GM13976 (cell line): Measurements from ENCODE around the gene GNE.

ENCODE experiments used
- DNase-seq: peaks from one replicate; pipeline ENCODE4 v3.0.0; 2012; ENCODE audit warnings: low spot score
- in situ Hi-C: fragments of 300-500 bp; cut with MboI; formaldehyde crosslinking; loops from one replicate; pipeline ENCODE4 v1.12.0; 2022; ENCODE audit warnings: low sequenced_read_pairs, mixed read lengths, inconsistent platforms; ENCODE audit not compliant: unreplicated experiment
- TF ChIP-seq, protein P1 (sequence below): IDR thresholded peaks from 2 replicates; pipeline ENCODE4 v1.5.1; 2012; ENCODE audit warnings: borderline replicate concordance, mild to moderate bottlenecking; ENCODE audit not compliant: insufficient read depth; ENCODE audit errors: extremely low read depth, missing control alignments, control extremely low read depth

The GNE gene

DNA sequence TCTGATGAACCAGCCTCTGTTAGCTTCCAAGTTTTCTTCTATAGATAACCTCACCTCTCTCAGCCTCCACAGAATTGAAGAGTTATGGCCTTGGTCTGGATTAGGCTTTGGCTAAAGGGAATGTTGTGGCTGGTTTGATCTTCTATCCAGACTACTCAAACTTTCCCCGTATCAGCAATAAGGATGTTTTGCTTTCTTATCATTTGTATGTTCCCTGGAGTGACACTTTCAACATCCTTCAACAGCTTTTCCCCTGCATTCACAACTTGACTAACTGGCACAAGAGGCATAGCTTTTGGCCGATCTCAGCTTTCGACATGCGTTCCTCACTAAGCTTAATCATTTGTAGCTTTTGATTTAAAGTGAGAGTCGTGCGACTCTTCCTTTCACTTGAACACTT is 28.1 kb upstream of the GNE start:
- TF ChIP-seq, protein P1, sequence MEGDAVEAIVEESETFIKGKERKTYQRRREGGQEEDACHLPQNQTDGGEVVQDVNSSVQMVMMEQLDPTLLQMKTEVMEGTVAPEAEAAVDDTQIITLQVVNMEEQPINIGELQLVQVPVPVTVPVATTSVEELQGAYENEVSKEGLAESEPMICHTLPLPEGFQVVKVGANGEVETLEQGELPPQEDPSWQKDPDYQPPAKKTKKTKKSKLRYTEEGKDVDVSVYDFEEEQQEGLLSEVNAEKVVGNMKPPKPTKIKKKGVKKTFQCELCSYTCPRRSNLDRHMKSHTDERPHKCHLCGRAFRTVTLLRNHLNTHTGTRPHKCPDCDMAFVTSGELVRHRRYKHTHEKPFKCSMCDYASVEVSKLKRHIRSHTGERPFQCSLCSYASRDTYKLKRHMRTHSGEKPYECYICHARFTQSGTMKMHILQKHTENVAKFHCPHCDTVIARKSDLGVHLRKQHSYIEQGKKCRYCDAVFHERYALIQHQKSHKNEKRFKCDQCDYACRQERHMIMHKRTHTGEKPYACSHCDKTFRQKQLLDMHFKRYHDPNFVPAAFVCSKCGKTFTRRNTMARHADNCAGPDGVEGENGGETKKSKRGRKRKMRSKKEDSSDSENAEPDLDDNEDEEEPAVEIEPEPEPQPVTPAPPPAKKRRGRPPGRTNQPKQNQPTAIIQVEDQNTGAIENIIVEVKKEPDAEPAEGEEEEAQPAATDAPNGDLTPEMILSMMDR, result no peak
- in situ Hi-C loops, result no loop called here
- no peak for DNase-seq

DNA sequence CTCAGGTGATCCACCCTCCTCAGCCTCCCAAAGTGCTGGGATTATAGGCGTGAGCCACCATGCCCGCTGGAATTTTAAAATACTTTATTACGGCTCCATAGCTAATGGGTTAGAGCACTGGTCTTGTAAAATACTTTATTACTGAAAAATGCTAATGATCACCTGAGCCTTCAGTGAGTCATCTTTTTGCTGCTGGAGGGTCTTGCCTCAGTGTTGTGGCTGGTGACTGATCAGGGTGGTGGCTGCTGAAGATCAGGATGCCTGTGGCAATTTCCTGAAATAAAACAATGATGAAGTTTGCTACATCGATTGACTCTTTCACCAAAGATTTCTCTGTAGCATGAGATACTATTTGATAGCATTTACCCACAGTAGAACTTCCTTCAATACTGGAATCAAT is 26.0 kb upstream of the GNE start:
- TF ChIP-seq, protein P1, result no peak
- in situ Hi-C loops, result no loop called here
- DNase-seq, result no peak

DNA sequence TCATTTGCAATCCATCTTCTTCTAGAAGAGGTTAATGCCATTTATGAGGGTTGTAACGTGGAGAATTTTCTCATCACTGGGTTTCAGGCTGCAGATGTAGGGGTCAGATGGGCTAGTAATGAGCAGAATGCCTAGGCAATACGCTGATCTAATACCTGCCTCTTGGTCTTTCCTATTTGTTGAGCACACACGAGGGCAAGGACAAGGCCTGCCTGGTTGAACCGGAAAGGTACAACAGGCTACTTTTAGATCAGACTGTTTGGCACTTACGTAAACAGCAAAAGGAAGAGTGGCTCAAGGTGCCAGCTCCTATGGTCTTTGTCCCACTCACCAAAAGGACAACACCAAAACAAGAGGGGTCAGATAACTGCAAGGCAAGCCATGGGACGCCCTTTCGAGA is 24.0 kb upstream of the GNE start:
- TF ChIP-seq, protein P1, result no peak
- DNase-seq, result no peak
- in situ Hi-C loops, result no loop called here

DNA sequence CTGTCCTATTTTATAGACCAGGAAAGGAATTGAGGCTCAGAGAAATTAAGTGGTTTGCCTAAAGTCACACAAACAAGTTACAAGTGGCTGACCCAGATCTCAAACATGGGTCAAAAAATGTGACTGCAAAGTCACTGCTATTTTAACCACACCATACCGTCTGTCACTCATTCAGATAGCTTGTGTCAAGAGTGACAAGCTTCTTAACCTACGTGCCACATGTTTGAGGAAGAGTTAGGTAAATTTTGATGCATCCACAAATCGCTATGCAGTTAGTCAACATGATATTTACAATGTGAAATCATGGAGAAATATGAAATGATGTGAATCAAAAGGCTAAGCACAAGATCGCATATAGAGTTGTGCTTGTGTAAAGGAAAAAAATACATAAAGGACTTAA is 22.7 kb upstream of the GNE start:
- TF ChIP-seq, protein P1, result no peak
- DNase-seq, result no peak
- in situ Hi-C loops, result no loop called here

DNA sequence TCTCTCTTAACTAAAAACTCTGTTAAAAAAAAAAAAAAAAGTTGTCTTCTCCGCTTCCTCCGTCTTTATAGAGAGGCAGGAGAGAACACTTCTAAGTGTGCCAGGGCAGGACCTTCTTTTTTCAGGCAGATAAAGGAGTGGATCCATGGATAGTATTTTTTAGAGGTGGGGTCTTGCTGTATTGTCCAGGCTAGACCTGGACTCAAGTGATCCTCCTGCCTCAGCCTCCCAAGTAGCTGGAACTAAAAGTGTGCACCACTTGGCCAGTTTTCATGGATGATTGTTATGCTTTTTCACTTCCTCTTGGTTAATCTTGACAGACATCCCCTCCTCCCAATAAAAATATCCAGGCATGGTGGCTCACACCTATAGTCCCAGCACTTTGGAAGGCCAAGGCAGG is 20.0 kb upstream of the GNE start:
- TF ChIP-seq, protein P1, result no peak
- in situ Hi-C loops, result no loop called here
- DNase-seq, result no peak

DNA sequence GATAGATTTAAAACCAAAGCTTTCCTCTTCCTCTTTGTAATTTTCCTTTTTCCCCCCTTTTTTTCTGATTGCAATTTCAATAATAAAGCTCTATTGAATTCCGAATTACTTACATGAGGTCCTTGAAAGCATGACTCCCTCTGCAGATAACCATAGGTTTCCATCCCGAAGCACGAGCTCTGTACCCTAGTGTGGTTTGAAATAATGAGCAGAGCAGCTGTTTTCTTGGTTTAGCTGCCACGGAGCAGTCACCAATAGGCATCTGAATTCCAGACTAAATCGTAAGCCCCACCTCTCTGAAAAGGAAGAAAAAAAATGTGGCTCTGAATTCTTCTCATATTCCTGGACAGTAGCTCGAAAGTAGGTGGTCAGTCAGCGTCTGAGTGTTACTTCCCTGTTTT is 18.5 kb upstream of the GNE start:
- in situ Hi-C loops, result no loop called here
- no peak for DNase-seq
- TF ChIP-seq, protein P1, result no peak

DNA sequence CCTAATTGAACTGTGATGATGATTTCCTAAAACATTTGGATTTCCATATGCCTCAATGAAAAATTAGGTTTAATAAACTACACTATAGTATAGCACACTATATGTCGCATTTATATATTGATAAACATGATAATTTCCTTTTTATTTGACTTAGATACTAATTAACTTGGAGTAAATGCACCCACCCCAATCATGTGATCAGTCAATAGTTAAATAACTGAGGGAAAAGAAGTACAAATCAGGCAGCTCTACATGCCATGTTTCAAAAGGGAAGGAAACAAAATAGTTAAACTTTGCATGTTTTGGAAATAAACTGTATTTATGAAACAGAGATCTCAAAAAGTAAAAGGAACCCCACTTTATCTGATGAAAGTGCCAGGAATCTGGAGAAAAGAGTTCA is 18.0 kb upstream of the GNE start:
- in situ Hi-C loops, result no loop called here
- no peak for DNase-seq
- TF ChIP-seq, protein P1, result no peak
